PC-3 (cell line): ENCODE data around the gene C6orf136.

Source experiments
- CTCF ChIP-seq: fragments of 300-600 bp; sonication (generic); conservative IDR thresholded peaks from 2 replicates; pipeline ENCODE4 v1.5.1; 2017; ENCODE audit warnings: antibody characterized with exemption, low read depth, mild to moderate bottlenecking, low read length
- EZH2 ChIP-seq: fragments of 300-600 bp; sonication (generic); IDR thresholded peaks from one replicate; pipeline ENCODE4 v1.6.1; 2017; ENCODE audit warnings: antibody characterized with exemption, mild to moderate bottlenecking, low read length; ENCODE audit not compliant: unreplicated experiment
- EZH2phosphoT487 ChIP-seq: fragments of 300-600 bp; sonication (generic); IDR thresholded peaks from 2 replicates; pipeline ENCODE4 v1.6.1; 2018; ENCODE audit warnings: mild to moderate bottlenecking, antibody characterized with exemption, low read length, borderline replicate concordance

GRCh38 chr6:30681766-30682142 is 34.8 kb downstream of the C6orf136 start:
- TF ChIP-seq EZH2phosphoT487 (no peak), CTCF (no peak), EZH2 (no peak)
